K562 (cell line): Measurements from ENCODE around the gene NANS. TPM values are rescaled to one million over a fixed set of nuclear protein-coding genes. Genes with fewer than 3 reads are reported as not detected.

Source experiments
- ATAC-seq: fragments of 200-7000 bp; cut with Tn5 transposase; 3 replicates; pipeline ENCODE4 v1.9.1; 2020; ENCODE audit warnings: moderate library complexity
- BruUV-seq: library from RNA; stranded (reverse); fragments of 400-500 nt; replicated peaks from 2 replicates; lab custom pipeline; 2021; lab: Mats Ljungman, UMichigan
- CTCF ChIA-PET: fragments of 300-600 bp; formaldehyde crosslinking; extraction: SDS; loops from one replicate; lab custom pipeline; 2021; ENCODE audit warnings: low intra/inter-chr PET ratio; lab: Yijun Ruan, JAX
- POLR2A ChIA-PET: fragments of 300-600, 350-650 bp; sonication (Branson Sonifier 250); formaldehyde crosslinking; extraction: SDS; loops from one replicate; lab custom pipeline; 2021; ENCODE audit warnings: antibody characterized with exemption, inconsistent platforms; lab: Yijun Ruan, JAX
- DNase-seq, 4 experiments: peaks; one replicate each; pipeline versions ENCODE4 v3.0.0 to v3.0.0-alpha.2; 2011 to 2018; ENCODE audit warnings: low spot score in 3 of 4, mixed read lengths in 3 of 4; ENCODE audit errors: extremely low read depth in 1 of 4
- FAIRE-seq: peaks from 2 replicates; lab custom pipeline; 2011; peaks lifted over from hg19 to GRCh38; lab: Jason Lieb, UNC
- H2AFZ ChIP-seq: 2 replicates; pipeline ENCODE4 v1.6.0; 2011; ENCODE audit warnings: low read depth, low read length, control low read depth, inconsistent platforms
- H3K27ac ChIP-seq: fragments of 200-600 bp; 3 replicates; pipeline ENCODE4 v1.8.0; 2011; ENCODE audit warnings: low read depth, mild to moderate bottlenecking, control low read depth, inconsistent platforms, low read length, moderate library complexity, mixed read lengths; ENCODE audit errors: extremely low read depth
- H3K27me3 ChIP-seq, 2 experiments: fragments of 300-600 bp in 1 of 2; 2 replicates in 1 of 2; 3 replicates in 1 of 2; pipeline versions ENCODE4 v1.6.0 to v1.8.0; 2011; ENCODE audit warnings: inconsistent platforms in 2 of 2, low read length in 2 of 2, mild to moderate bottlenecking in 1 of 2, mixed read lengths in 1 of 2, moderate library complexity in 1 of 2; ENCODE audit not compliant: control insufficient read depth in 2 of 2, insufficient read depth in 2 of 2
- H3K36me3 ChIP-seq: fragments of 300-600 bp; 3 replicates; pipeline ENCODE4 v1.8.0; 2011; ENCODE audit warnings: mild to moderate bottlenecking, low read length, inconsistent platforms; ENCODE audit not compliant: control insufficient read depth, insufficient read depth
- H3K4me1 ChIP-seq, 2 experiments: fragments of 200-600 bp in 1 of 2; replicated peaks in 1 of 2; 2 replicates in 1 of 2; 3 replicates in 1 of 2; pipeline versions ENCODE4 v1.5.1 to v1.8.0; 2011; ENCODE audit warnings: inconsistent platforms in 2 of 2, low read length in 2 of 2, mild to moderate bottlenecking in 1 of 2, mixed read lengths in 1 of 2, moderate library complexity in 1 of 2; ENCODE audit not compliant: control insufficient read depth in 2 of 2, insufficient read depth in 2 of 2
- H3K4me2 ChIP-seq: 2 replicates; pipeline ENCODE4 v1.6.1; 2011; ENCODE audit warnings: low read length, control low read depth, inconsistent platforms, mixed read lengths; ENCODE audit not compliant: insufficient read depth
- H3K4me3 ChIP-seq: fragments of 200-600 bp; sonication (generic), shearing (Covaris generic); 2 replicates; pipeline ENCODE4 v1.5.1; 2016; ENCODE audit warnings: control low read depth, inconsistent platforms
- H3K79me2 ChIP-seq: fragments of 200-600 bp; 3 replicates; pipeline ENCODE4 v1.8.0; 2011; ENCODE audit warnings: low read length, inconsistent platforms; ENCODE audit not compliant: control insufficient read depth, insufficient read depth
- H3K9ac ChIP-seq, 2 experiments: 2 replicates each; pipeline versions ENCODE4 v1.6.0 to v1.6.1; 2011; ENCODE audit warnings: low read depth in 2 of 2, low read length in 2 of 2, control low read depth in 1 of 2, inconsistent platforms in 1 of 2, mild to moderate bottlenecking in 1 of 2, mixed read lengths in 1 of 2; ENCODE audit not compliant: insufficient read depth in 1 of 2
- H3K9me1 ChIP-seq: one replicate; pipeline ENCODE4 v1.6.0; 2011; ENCODE audit warnings: inconsistent platforms, mild to moderate bottlenecking, low read length, moderate library complexity; ENCODE audit not compliant: control insufficient read depth, insufficient read depth
- H3K9me3 ChIP-seq: replicated peaks from 2 replicates; pipeline ENCODE4 v1.5.1; 2011; ENCODE audit warnings: low read depth, low read length, inconsistent platforms; ENCODE audit not compliant: control insufficient read depth, insufficient read depth
- H4K20me1 ChIP-seq: replicated peaks from 2 replicates; pipeline ENCODE4 v1.6.1; 2011; ENCODE audit warnings: low read length, inconsistent platforms, mixed read lengths; ENCODE audit not compliant: control insufficient read depth, insufficient read depth
- CBX3 ChIP-seq, 2 experiments: IDR thresholded peaks; 1 replicate in 1 of 2; 2 replicates in 1 of 2; pipeline ENCODE4 v1.6.1; 2012; ENCODE audit warnings: inconsistent platforms in 2 of 2, low read length in 2 of 2, borderline replicate concordance in 1 of 2, control low read depth in 1 of 2
- FOXA3 ChIP-seq, 2 experiments: fragments of 450-650 bp in 1 of 2; sonication (generic) in 1 of 2; formaldehyde crosslinking; IDR thresholded peaks in 1 of 2; conservative IDR thresholded peaks in 1 of 2; 2 replicates each; pipeline versions ENCODE4 v1.4.0 to v1.8.0; 2020 to 2022; ENCODE audit warnings: mild to moderate bottlenecking in 2 of 2, missing genetic modification reagents in 1 of 2
- HES1 ChIP-seq: fragments of 450-650 bp; IDR thresholded peaks from 2 replicates; pipeline ENCODE4 v1.6.1; 2016; ENCODE audit warnings: low read depth, mild to moderate bottlenecking, moderate library complexity
- NFYB ChIP-seq: IDR thresholded peaks from 2 replicates; pipeline ENCODE4 v1.6.1; 2011; ENCODE audit warnings: mild to moderate bottlenecking, moderate library complexity; ENCODE audit not compliant: insufficient read length; ENCODE audit errors: extremely low read depth
- PBX2 ChIP-seq, 2 experiments: IDR thresholded peaks in 1 of 2; conservative IDR thresholded peaks in 1 of 2; 2 replicates each; pipeline ENCODE4 v1.6.1; 2016; ENCODE audit warnings: low read depth in 2 of 2, mild to moderate bottlenecking in 1 of 2, missing compliant biosample characterization in 1 of 2, missing genetic modification characterization in 1 of 2, moderate library complexity in 1 of 2
- POLR2AphosphoS5 ChIP-seq: IDR thresholded peaks from 2 replicates; pipeline ENCODE4 v1.6.1; 2011; ENCODE audit warnings: mild to moderate bottlenecking, low read depth, low read length, moderate library complexity; ENCODE audit not compliant: control insufficient read depth, insufficient read depth
- SPI1 ChIP-seq: IDR thresholded peaks from 2 replicates; pipeline ENCODE4 v1.6.1; 2011; ENCODE audit warnings: low read depth, low read length, control low read depth, borderline replicate concordance
- SRF ChIP-seq, 2 experiments: fragments of 250-450, 450-650 bp in 1 of 2; sonication (Bioruptor Pico) in 1 of 2; sonication (generic) in 1 of 2; formaldehyde crosslinking; IDR thresholded peaks; 2 replicates each; pipeline versions ENCODE4 v1.5.0 to v1.5.1; 2020 to 2022; ENCODE audit warnings: mild to moderate bottlenecking in 1 of 2, missing genetic modification reagents in 1 of 2
- SUPT5H ChIP-seq: fragments of 450-650 bp; IDR thresholded peaks from 2 replicates; pipeline ENCODE4 v1.6.1; 2016
- TEAD4 ChIP-seq, 2 experiments: sonication (generic) in 1 of 2; formaldehyde crosslinking in 1 of 2; IDR thresholded peaks; 2 replicates each; pipeline versions ENCODE4 v1.6.1 to v1.8.0; 2012 to 2022; ENCODE audit warnings: borderline replicate concordance in 1 of 2, inconsistent platforms in 1 of 2, low read length in 1 of 2, mild to moderate bottlenecking in 1 of 2, missing genetic modification reagents in 1 of 2
- TFAM ChIP-seq: fragments of 250-450 bp; sonication (Bioruptor Pico); conservative IDR thresholded peaks from 2 replicates; pipeline ENCODE4 v1.5.0; 2021; ENCODE audit warnings: mild to moderate bottlenecking, moderate library complexity
- ZNF224 ChIP-seq: sonication (generic); formaldehyde crosslinking; IDR thresholded peaks from 2 replicates; pipeline ENCODE4 v1.8.0; 2022; ENCODE audit warnings: mild to moderate bottlenecking, missing genetic modification reagents
- ZNF408 ChIP-seq: fragments of 250-450 bp; sonication (Bioruptor Pico); IDR thresholded peaks from 2 replicates; pipeline ENCODE4 v1.4.0; 2020; ENCODE audit warnings: low read depth, mild to moderate bottlenecking, moderate library complexity
- ZNF695 ChIP-seq: fragments of 450-650 bp; formaldehyde crosslinking; IDR thresholded peaks from 2 replicates; pipeline ENCODE4 v1.4.0; 2020; ENCODE audit warnings: mild to moderate bottlenecking, moderate library complexity
- WGBS: fragments of 100-300 bp; shearing (Covaris generic); methylation state at CpG from one replicate; pipeline ENCODE4 v1.1.6; 2016; ENCODE audit warnings: low coverage, mixed read lengths; ENCODE audit not compliant: insufficient coverage; ENCODE audit errors: missing lambda C conversion rate; 5-methylcytosine and 5-hydroxymethylcytosine counted together
- in situ Hi-C: fragments of 300-500 bp; cut with MboI; formaldehyde crosslinking; loops from 4 replicates; pipeline ENCODE4 v1.15.0; 2018; ENCODE audit warnings: inconsistent platforms, mixed read lengths
- intact Hi-C: fragments of 100-400 bp; cut with micrococcal nuclease; formaldehyde crosslinking; loops from 2 replicates; pipeline ENCODE4 v1.14.2; 2022
- polyA plus RNA-seq, 8 experiments: library from polyadenylated mRNA; depleted of rRNA in 4 of 8; stranded (reverse) in 5 of 8; unstranded in 3 of 8; fragments of >200 nt; fragmentation: Nextera tagmentation in 2 of 8; fragmentation: Illumina TruSeq in 1 of 8; extraction: Ambion mirVana in 2 of 8; extraction: Trizol in 1 of 8; gene quantifications; 2 replicates each; pipeline versions ENCODE4 v1.2.1 to v1.2.3, GENCODE V29; 2011 to 2014; ENCODE audit warnings: inconsistent platforms in 1 of 8, missing spikeins in 1 of 8
- total RNA-seq, 7 experiments: library from RNA; depleted of rRNA in 6 of 7; stranded (reverse); fragments of >200 nt in 6 of 7; fragmentation: Illumina TruSeq in 2 of 7; extraction: Trizol in 2 of 7; gene quantifications; 2 replicates each; pipeline versions ENCODE4 v1.2.1 to v1.2.3, GENCODE V29; 2011 to 2021; ENCODE audit warnings: low replicate concordance in 1 of 7

Gene NANS
- total and polyA plus RNA-seq, 9 of the 15 experiments (the other 6 are each of a cell fraction or from before 2014, with no cell fraction given): 37.1 to 181 (median 137) TPM

GRCh38 chr9:98018347-98018746 lies 38.2 kb upstream of the NANS start (continued):
- no peak for TF ChIP-seq PBX2 (CRISPR knock-in tag; IDR thresholded peaks at IDR 0.05; ENCODE audit: low read depth)
- peak; percentile 48; the same call in 1 of the 2 replicates for TF ChIP-seq PBX2 (tag; conservative IDR thresholded peaks at IDR 0.05; ENCODE audit: low read depth)
- no peak for TF ChIP-seq NFYB
- TF ChIP-seq HES1: no peak
- TF ChIP-seq ZNF408: no peak
- no peak for TF ChIP-seq SRF (CRISPR knock-in tag; IDR thresholded peaks at IDR 0.05)
- TF ChIP-seq SUPT5H: peak; percentile 10; the same call in 1 of the 2 replicates
- TF ChIP-seq TFAM: no peak

- Histone ChIP-seq H3K9ac (no peak overlapping the region), H3K9me3 (no peaks in the 10 kb centered on the region), H4K20me1 (peaks cover 4% of the 10 kb centered on the region; the same call in 1 of the 2 replicates), H3K36me3 (peaks cover 69% of the 10 kb centered on the region), H3K4me1 (no peaks in the 10 kb centered on the region; a peak in 1 of 5 replicates), H3K9me1 (no peaks in the 10 kb centered on the region), H3K27ac (no peak overlapping the region), H3K79me2 (no peaks in the 10 kb centered on the region), H3K4me3 (no peak overlapping the region), H3K4me2 (no peak overlapping the region), H2AFZ (no peak overlapping the region), H3K27me3 (no peaks in the 10 kb centered on the region)
- no TSS peak for BruUV-seq
- POLR2A ChIA-PET: interaction anchor here (0.6 to 2.6 kb wide), 8 partner anchors 11 to 97 kb away, joined by 3 to 12 read pairs (median 4); partner anchors contain the start of gene TRMO
- CTCF ChIA-PET: no interaction called here
- peak; percentile 7 for ATAC-seq
- WGBS: 53% methylated on average over 4 of the region's 4 CpGs
- intact Hi-C loops (no loop called here), in situ Hi-C loops (no loop called here)
- no peak for DNase-seq
- no peak for FAIRE-seq
- TF ChIP-seq ZNF224 (CRISPR knock-in tag) (no peak), ZNF695 (CRISPR knock-in tag) (no peak), TEAD4 (IDR thresholded peaks at IDR 0.05; ENCODE audit: low read length) (no peak), TEAD4 (CRISPR knock-in tag; IDR thresholded peaks at IDR 0.05; ENCODE audit: borderline replicate concordance) (no peak), CBX3 (IDR thresholded peaks at IDR 0.05; ENCODE audit: borderline replicate concordance in 1 of 2, low read length in 2 of 2) (no peak), SPI1 (0 out of 2 replicates have a peak, but pooled peaks have one; percentile 4), POLR2AphosphoS5 (peak; percentile 15; the same call in 1 of the 2 replicates), FOXA3 (CRISPR knock-in tag; conservative IDR thresholded peaks at IDR 0.05 in 1 of 2, IDR thresholded peaks at IDR 0.05 in 1 of 2) (no peak)
Measured at GRCh38 chr9:98019098-98019497, 37.4 kb upstream of the NANS start.
